D721Med (cell line): ENCODE results near the gene GLMN.

Source experiments
- DNase-seq: peaks from one replicate; pipeline ENCODE4 v3.0.0; 2011; ENCODE audit warnings: low spot score; ENCODE audit not compliant: insufficient read length
- FAIRE-seq: peaks from 2 replicates; lab custom pipeline; 2011; peaks lifted over from hg19 to GRCh38; lab: Jason Lieb, UNC
- CTCF ChIP-seq: IDR thresholded peaks from 2 replicates; pipeline ENCODE4 v1.5.1; 2012; ENCODE audit warnings: mild to moderate bottlenecking, control low read depth; ENCODE audit not compliant: insufficient read depth; ENCODE audit errors: missing control alignments

GLMN gene

GRCh38 chr1:92298573-92299476, at the start of gene GLMN, which contains the start of gene RPAP2:
Gene GLMN, minus strand, starts transcription at chr1:92298987. Its CDS starts 988 bp downstream, at chr1:92297999.
Gene RPAP2, plus strand, starts transcription at chr1:92299059. Its CDS starts 15 bp downstream, at chr1:92299074.
- no peak for TF ChIP-seq CTCF
- no peak for FAIRE-seq
- DNase-seq, result peak; percentile 25

GRCh38 chr1:92346866-92347640, 48.3 kb upstream of the GLMN start:
- no peak for TF ChIP-seq CTCF
- FAIRE-seq, result no peak
- DNase-seq, result no peak

- no peak for DNase-seq
- TF ChIP-seq CTCF, result no peak
- no peak for FAIRE-seq
Observed at GRCh38 chr1:92343061-92343460, 44.3 kb upstream of the GLMN start.

- FAIRE-seq (no peak), DNase-seq (no peak)
- TF ChIP-seq CTCF, result no peak
Observed at GRCh38 chr1:92342401-92342800, 43.6 kb upstream of the GLMN start.

- no peak for FAIRE-seq
- DNase-seq, result no peak
- no peak for TF ChIP-seq CTCF
Observed at GRCh38 chr1:92340154-92340553, 41.4 kb upstream of the GLMN start.

GRCh38 chr1:92333668-92334067, 34.9 kb upstream of the GLMN start:
- TF ChIP-seq CTCF, result no peak
- FAIRE-seq (no peak), DNase-seq (no peak)
